K562 (cell line): Measurements from ENCODE around the gene MERTK. TPM values are rescaled to one million over a fixed set of nuclear protein-coding genes. Genes with fewer than 3 reads are reported as not detected.

Source experiments
- ATAC-seq: fragments of 200-7000 bp; cut with Tn5 transposase; 3 replicates; pipeline ENCODE4 v1.9.1; 2020; ENCODE audit warnings: moderate library complexity
- BruUV-seq: library from RNA; stranded (reverse); fragments of 400-500 nt; replicated peaks from 2 replicates; lab custom pipeline; 2021; lab: Mats Ljungman, UMichigan
- CTCF ChIA-PET: fragments of 300-600 bp; formaldehyde crosslinking; extraction: SDS; loops from one replicate; lab custom pipeline; 2021; ENCODE audit warnings: low intra/inter-chr PET ratio; lab: Yijun Ruan, JAX
- POLR2A ChIA-PET: fragments of 300-600, 350-650 bp; sonication (Branson Sonifier 250); formaldehyde crosslinking; extraction: SDS; loops from one replicate; lab custom pipeline; 2021; ENCODE audit warnings: antibody characterized with exemption, inconsistent platforms; lab: Yijun Ruan, JAX
- DNase-seq, 4 experiments: peaks; one replicate each; pipeline versions ENCODE4 v3.0.0 to v3.0.0-alpha.2; 2011 to 2018; ENCODE audit warnings: low spot score in 3 of 4, mixed read lengths in 3 of 4; ENCODE audit errors: extremely low read depth in 1 of 4
- FAIRE-seq: peaks from 2 replicates; lab custom pipeline; 2011; peaks lifted over from hg19 to GRCh38; lab: Jason Lieb, UNC
- H2AFZ ChIP-seq: 2 replicates; pipeline ENCODE4 v1.6.0; 2011; ENCODE audit warnings: low read depth, low read length, control low read depth, inconsistent platforms
- H3K27ac ChIP-seq: fragments of 200-600 bp; 3 replicates; pipeline ENCODE4 v1.8.0; 2011; ENCODE audit warnings: low read depth, mild to moderate bottlenecking, control low read depth, inconsistent platforms, low read length, moderate library complexity, mixed read lengths; ENCODE audit errors: extremely low read depth
- H3K27me3 ChIP-seq, 2 experiments: fragments of 300-600 bp in 1 of 2; 2 replicates in 1 of 2; 3 replicates in 1 of 2; pipeline versions ENCODE4 v1.6.0 to v1.8.0; 2011; ENCODE audit warnings: inconsistent platforms in 2 of 2, low read length in 2 of 2, mild to moderate bottlenecking in 1 of 2, mixed read lengths in 1 of 2, moderate library complexity in 1 of 2; ENCODE audit not compliant: control insufficient read depth in 2 of 2, insufficient read depth in 2 of 2
- H3K36me3 ChIP-seq: fragments of 300-600 bp; 3 replicates; pipeline ENCODE4 v1.8.0; 2011; ENCODE audit warnings: mild to moderate bottlenecking, low read length, inconsistent platforms; ENCODE audit not compliant: control insufficient read depth, insufficient read depth
- H3K4me1 ChIP-seq, 2 experiments: fragments of 200-600 bp in 1 of 2; replicated peaks in 1 of 2; 2 replicates in 1 of 2; 3 replicates in 1 of 2; pipeline versions ENCODE4 v1.5.1 to v1.8.0; 2011; ENCODE audit warnings: inconsistent platforms in 2 of 2, low read length in 2 of 2, mild to moderate bottlenecking in 1 of 2, mixed read lengths in 1 of 2, moderate library complexity in 1 of 2; ENCODE audit not compliant: control insufficient read depth in 2 of 2, insufficient read depth in 2 of 2
- H3K4me2 ChIP-seq: 2 replicates; pipeline ENCODE4 v1.6.1; 2011; ENCODE audit warnings: low read length, control low read depth, inconsistent platforms, mixed read lengths; ENCODE audit not compliant: insufficient read depth
- H3K4me3 ChIP-seq: fragments of 200-600 bp; sonication (generic), shearing (Covaris generic); 2 replicates; pipeline ENCODE4 v1.5.1; 2016; ENCODE audit warnings: control low read depth, inconsistent platforms
- H3K79me2 ChIP-seq: fragments of 200-600 bp; 3 replicates; pipeline ENCODE4 v1.8.0; 2011; ENCODE audit warnings: low read length, inconsistent platforms; ENCODE audit not compliant: control insufficient read depth, insufficient read depth
- H3K9ac ChIP-seq, 2 experiments: 2 replicates each; pipeline versions ENCODE4 v1.6.0 to v1.6.1; 2011; ENCODE audit warnings: low read depth in 2 of 2, low read length in 2 of 2, control low read depth in 1 of 2, inconsistent platforms in 1 of 2, mild to moderate bottlenecking in 1 of 2, mixed read lengths in 1 of 2; ENCODE audit not compliant: insufficient read depth in 1 of 2
- H3K9me1 ChIP-seq: one replicate; pipeline ENCODE4 v1.6.0; 2011; ENCODE audit warnings: inconsistent platforms, mild to moderate bottlenecking, low read length, moderate library complexity; ENCODE audit not compliant: control insufficient read depth, insufficient read depth
- H3K9me3 ChIP-seq: replicated peaks from 2 replicates; pipeline ENCODE4 v1.5.1; 2011; ENCODE audit warnings: low read depth, low read length, inconsistent platforms; ENCODE audit not compliant: control insufficient read depth, insufficient read depth
- H4K20me1 ChIP-seq: replicated peaks from 2 replicates; pipeline ENCODE4 v1.6.1; 2011; ENCODE audit warnings: low read length, inconsistent platforms, mixed read lengths; ENCODE audit not compliant: control insufficient read depth, insufficient read depth
- USF2 ChIP-seq: sonication (generic); formaldehyde crosslinking; IDR thresholded peaks from 2 replicates; pipeline ENCODE4 v1.5.0; 2020; ENCODE audit warnings: missing genetic modification reagents
- ZBTB11 ChIP-seq, 3 experiments: fragments of 200-800 bp in 1 of 3; fragments of 250-450 bp in 1 of 3; fragments of 450-650 bp in 1 of 3; sonication (Bioruptor Pico) in 1 of 3; sonication (Bioruptor generic) in 1 of 3; formaldehyde crosslinking in 1 of 3; IDR thresholded peaks; 2 replicates each; pipeline versions ENCODE4 v1.6.1 to v1.8.0; 2016 to 2022; ENCODE audit warnings: mild to moderate bottlenecking in 2 of 3, missing genetic modification characterization in 2 of 3, missing compliant biosample characterization in 1 of 3, moderate library complexity in 1 of 3
- WGBS: fragments of 100-300 bp; shearing (Covaris generic); methylation state at CpG from one replicate; pipeline ENCODE4 v1.1.6; 2016; ENCODE audit warnings: low coverage, mixed read lengths; ENCODE audit not compliant: insufficient coverage; ENCODE audit errors: missing lambda C conversion rate; 5-methylcytosine and 5-hydroxymethylcytosine counted together
- in situ Hi-C: fragments of 300-500 bp; cut with MboI; formaldehyde crosslinking; loops from 4 replicates; pipeline ENCODE4 v1.15.0; 2018; ENCODE audit warnings: inconsistent platforms, mixed read lengths
- intact Hi-C: fragments of 100-400 bp; cut with micrococcal nuclease; formaldehyde crosslinking; loops from 2 replicates; pipeline ENCODE4 v1.14.2; 2022
- polyA plus RNA-seq, 8 experiments: library from polyadenylated mRNA; depleted of rRNA in 4 of 8; stranded (reverse) in 5 of 8; unstranded in 3 of 8; fragments of >200 nt; fragmentation: Nextera tagmentation in 2 of 8; fragmentation: Illumina TruSeq in 1 of 8; extraction: Ambion mirVana in 2 of 8; extraction: Trizol in 1 of 8; gene quantifications; 2 replicates each; pipeline versions ENCODE4 v1.2.1 to v1.2.3, GENCODE V29; 2011 to 2014; ENCODE audit warnings: inconsistent platforms in 1 of 8, missing spikeins in 1 of 8
- total RNA-seq, 7 experiments: library from RNA; depleted of rRNA in 6 of 7; stranded (reverse); fragments of >200 nt in 6 of 7; fragmentation: Illumina TruSeq in 2 of 7; extraction: Trizol in 2 of 7; gene quantifications; 2 replicates each; pipeline versions ENCODE4 v1.2.1 to v1.2.3, GENCODE V29; 2011 to 2021; ENCODE audit warnings: low replicate concordance in 1 of 7

MERTK gene
- total and polyA plus RNA-seq, 9 of the 15 experiments (the other 6 are each of a cell fraction or from before 2014, with no cell fraction given), result 0.23 to 1.6 (median 0.74) TPM

- H3K27me3 ChIP-seq, result no peaks in the 10 kb centered on the region
- H3K4me3 ChIP-seq, result no peak overlapping the region
- no peaks in the 10 kb centered on the region for H3K79me2 ChIP-seq
- H3K36me3 ChIP-seq, result no peaks in the 10 kb centered on the region
- no peak for ATAC-seq
- in situ Hi-C loops, result no loop called here
- peaks cover 3% of the 10 kb centered on the region in 2 experiments; a peak in 3 of 5 replicates for H3K4me1 ChIP-seq
- intact Hi-C loops, result no loop called here
- H3K4me2 ChIP-seq, result no peak overlapping the region
- no peak for TF ChIP-seq ZBTB11 (CRISPR knock-in tag; IDR thresholded peaks at IDR 0.05)
- peak; percentile 17; the same call in 1 of the 2 replicates for TF ChIP-seq USF2 (CRISPR knock-in tag)
- DNase-seq, result no peak
- no peaks in the 10 kb centered on the region for H3K9me1 ChIP-seq
- no peak for FAIRE-seq
- POLR2A ChIA-PET, result interaction anchor here (0.6 kb wide), 1 partner anchor 19 kb away, joined by 4 read pairs; no protein-coding TSS in a partner anchor
- H3K9ac ChIP-seq, result no peak overlapping the region
- BruUV-seq, result no TSS peak
- CTCF ChIA-PET, result no interaction called here
- no peak overlapping the region for H3K27ac ChIP-seq
- H2AFZ ChIP-seq, result no peak overlapping the region
- 45% methylated on average over 5 of the region's 5 CpGs for WGBS
- no peaks in the 10 kb centered on the region for H3K9me3 ChIP-seq
- no peaks in the 10 kb centered on the region for H4K20me1 ChIP-seq
Observed at GRCh38 chr2:112005406-112006075, 107.1 kb downstream of the MERTK start.
